CD4-positive, alpha-beta T cell treated with Interferon alpha-2 for 1 hour (primary cell): ENCODE measurements around the gene CTSD.
"Not testable (repeated sequence)": the region's sequence is repeated elsewhere in the genome, so short reads cannot be mapped to it uniquely, and the experiment has no call there.

ENCODE experiments used
- DNase-seq, 2 donors: peaks; one replicate each; pipeline ENCODE4 v3.0.0-alpha.2; 2020 to 2022

The CTSD gene

GRCh38 chr11:1763796-1764661 is at the start of gene CTSD:
Gene CTSD (minus strand): TSS chr11:1763927. CDS start chr11:1763859, 68 bp downstream.
- DNase-seq, result peak; percentile 82 to 89

DNA sequence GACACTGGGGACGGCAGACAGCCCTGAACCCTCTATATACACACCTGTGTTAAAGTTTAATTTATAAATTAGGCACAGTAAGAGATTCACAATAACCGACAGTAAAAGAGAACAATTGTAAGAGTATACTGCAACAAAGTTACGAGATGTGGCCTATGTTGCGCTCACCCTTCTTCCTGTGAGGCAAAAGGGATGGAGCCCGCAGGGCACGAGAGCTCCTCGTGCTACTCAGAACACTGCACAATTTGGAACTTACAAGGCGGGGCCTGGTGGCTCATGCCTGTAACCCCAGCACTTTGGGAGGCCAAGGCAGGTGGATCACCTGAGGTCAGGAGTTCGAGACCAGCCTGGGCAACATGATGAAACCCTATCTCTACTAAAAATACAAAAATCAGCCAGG is 49.6 kb upstream of the CTSD start:
- DNase-seq, result not testable (repeated sequence)

DNA sequence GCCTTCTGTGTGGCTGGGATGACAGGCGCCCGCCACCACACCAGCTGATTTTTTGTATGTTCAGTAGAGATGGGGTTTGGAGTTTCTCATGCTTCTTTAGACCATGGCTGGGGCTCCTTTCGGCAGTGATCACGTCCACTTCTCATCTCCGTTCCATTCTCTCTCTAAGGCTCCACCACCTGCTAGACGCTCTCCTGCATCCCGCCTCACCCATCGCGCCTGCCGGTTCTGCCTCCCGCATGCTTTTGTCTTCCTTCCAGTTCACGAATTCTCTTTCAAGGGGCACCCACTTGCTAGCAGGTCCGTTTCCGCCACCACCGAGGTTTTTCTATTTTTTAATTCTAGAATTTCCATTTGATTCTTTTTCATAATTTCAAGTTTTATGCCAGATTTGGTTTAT is 49.1 kb upstream of the CTSD start:
- DNase-seq, result no peak

- DNase-seq, result no peak
These were observed 48.5 kb upstream of the CTSD start for GRCh38 chr11:1812274-1812673.

DNA sequence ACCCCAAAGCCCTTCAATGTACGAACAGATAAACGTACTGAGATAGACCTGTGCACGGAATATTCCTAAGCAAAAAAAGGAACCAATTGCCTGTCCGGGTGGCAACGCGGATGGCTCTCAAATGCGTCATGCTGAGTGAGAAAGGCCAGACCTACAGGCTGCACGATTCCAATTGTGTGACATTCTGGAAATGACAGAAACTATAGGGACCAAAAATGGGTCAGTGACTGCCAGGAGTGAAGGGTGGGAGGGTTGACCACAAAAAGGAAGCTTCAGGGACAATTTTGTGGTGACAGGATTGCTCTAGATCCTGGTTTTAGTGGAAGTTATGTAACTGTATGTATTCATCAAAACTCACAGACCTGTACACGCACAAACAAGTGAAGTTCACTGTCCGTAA is 47.0 kb upstream of the CTSD start:
- peak in 1 of 2 donors; percentile 27 for DNase-seq

DNA sequence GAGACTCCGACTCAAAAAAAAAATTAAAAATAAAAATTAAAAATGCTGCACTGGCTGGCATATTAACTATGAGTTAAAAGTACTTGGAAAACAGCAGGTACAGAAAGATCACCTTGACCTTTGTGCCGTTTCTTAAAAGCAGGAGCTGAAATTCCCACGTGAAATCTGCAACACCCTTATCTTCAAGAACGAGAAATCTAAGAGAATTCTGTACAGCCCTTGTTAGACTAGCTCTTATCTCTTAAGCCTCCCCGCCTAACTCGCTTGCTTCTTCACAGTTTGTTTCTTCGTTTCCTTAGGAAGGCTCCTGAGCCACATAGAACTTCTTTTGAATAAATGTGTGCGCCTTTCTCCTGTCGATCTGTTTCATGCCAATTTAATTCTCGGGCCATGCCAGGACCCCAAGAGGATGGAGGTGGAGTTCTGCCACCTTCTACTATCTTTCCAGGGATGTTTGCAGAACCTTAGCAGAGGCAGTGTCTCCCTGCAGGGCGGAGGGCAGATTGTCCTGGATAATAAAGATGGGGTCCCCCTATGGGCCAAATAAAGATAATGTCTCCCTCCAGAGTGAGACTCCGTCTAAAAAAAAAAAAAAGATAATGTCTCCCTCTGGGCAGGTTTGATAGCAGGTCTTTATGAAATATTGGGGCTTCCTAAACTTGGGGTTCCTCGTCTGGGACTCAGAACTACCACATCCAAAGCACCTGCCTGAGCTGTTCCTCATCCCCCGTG is 43.7 kb upstream of the CTSD start:
- DNase-seq, result no peak

GRCh38 chr11:1805525-1805924 is 41.8 kb upstream of the CTSD start:
- DNase-seq, result no peak

GRCh38 chr11:1803835-1804519 is 40.2 kb upstream of the CTSD start:
- DNase-seq, result not testable (repeated sequence)

DNA sequence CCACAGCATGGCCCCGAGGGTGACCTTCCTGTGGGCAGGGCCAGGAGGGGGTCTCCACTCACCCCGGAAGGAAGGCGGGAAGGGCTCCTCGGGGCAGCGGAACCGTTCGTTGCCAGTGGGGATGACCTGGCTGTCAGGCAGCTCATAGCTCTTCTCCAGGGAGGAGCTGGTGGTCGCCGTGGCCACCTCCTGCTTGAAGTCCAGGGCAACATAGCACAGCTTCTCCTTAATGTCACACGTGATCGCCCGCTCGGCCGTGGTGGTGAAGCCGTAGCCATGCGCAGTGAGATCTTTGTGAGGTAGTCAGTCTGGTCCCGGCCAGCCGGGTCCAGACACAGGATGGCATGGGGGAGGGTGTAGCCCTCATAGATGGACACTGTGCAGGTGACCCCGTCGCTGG is 39.5 kb upstream of the CTSD start:
- no peak for DNase-seq

DNA sequence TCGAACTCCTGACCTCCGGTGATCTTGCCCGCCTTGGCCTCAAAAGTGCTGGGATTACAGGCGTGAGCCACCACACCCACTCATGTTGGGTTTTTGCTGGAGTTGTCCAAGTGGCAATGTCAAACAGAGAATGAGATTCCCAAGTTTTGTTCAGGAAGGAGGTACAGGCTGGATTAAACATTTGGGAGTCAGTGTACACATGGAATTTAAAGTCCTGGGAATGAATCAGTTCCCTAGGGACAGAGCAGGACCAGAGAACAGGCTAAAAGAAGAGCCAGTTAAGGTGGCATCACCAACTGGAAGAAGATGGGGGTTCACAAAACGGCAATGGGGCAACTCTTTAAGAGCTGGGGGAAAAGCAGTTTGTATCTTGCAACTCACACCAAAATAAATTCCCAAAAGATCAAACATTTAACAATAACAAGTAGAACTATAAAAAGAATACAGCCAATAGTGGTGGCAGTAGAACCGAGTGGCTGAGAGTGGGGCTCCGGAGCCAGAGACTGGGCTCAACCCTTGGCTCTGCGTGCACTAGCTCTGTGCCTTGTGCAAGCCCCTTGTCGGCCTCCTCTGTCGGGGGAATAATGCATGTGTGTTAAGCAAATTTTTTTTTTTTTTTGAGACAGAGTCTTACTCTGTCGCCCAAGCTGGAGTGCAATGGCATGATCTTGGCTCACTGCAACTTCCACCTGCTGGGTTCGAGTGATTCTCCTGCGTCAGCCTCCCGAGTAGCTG is 33.8 kb upstream of the CTSD start:
- DNase-seq, result no peak

- DNase-seq, result no peak
These were observed 32.8 kb upstream of the CTSD start for GRCh38 chr11:1796413-1797011.

GRCh38 chr11:1793081-1793480 is 29.4 kb upstream of the CTSD start:
- DNase-seq, result no peak

- DNase-seq, result peak in 1 of 2 donors; percentile 24
These were observed 28.7 kb upstream of the CTSD start for GRCh38 chr11:1792461-1792860.

GRCh38 chr11:1791912-1792311 is 28.2 kb upstream of the CTSD start:
- no peak for DNase-seq

GRCh38 chr11:1786466-1786865 is 22.7 kb upstream of the CTSD start:
- DNase-seq, result no peak

DNA sequence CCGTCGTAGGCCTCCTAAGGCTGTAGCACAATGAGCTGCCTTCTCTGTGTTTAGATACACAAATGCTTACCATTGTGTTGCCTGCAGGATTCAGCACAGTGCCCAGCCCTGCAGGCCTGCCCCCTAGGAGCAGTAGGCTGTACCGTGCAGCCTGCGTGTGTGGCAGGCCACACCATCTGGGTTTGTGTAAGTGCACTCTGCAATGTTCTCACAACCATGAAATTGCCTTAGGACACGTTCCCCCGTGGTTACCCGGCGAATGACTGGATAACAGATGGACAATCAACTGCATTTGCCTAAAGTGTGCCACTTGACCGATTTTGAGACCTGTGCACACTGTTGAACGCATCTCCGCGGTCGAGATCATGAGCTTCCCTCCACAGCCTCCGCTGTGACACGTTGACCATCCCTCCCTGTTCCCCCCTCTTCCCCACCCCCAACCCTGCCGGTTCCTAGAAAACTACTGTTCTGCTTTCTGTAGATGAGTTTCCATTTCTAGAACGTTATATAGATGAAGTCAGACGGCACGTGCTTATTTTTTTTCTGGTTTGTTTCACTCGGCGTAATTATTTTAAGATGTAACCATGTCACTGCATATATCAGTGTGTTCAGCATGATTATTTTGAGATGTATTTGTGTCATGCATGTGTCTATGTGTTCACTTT is 22.2 kb upstream of the CTSD start:
- peak in 1 of 2 donors; percentile 70 for DNase-seq

GRCh38 chr11:1784761-1785650 is 21.3 kb upstream of the CTSD start:
- DNase-seq, result no peak

DNA sequence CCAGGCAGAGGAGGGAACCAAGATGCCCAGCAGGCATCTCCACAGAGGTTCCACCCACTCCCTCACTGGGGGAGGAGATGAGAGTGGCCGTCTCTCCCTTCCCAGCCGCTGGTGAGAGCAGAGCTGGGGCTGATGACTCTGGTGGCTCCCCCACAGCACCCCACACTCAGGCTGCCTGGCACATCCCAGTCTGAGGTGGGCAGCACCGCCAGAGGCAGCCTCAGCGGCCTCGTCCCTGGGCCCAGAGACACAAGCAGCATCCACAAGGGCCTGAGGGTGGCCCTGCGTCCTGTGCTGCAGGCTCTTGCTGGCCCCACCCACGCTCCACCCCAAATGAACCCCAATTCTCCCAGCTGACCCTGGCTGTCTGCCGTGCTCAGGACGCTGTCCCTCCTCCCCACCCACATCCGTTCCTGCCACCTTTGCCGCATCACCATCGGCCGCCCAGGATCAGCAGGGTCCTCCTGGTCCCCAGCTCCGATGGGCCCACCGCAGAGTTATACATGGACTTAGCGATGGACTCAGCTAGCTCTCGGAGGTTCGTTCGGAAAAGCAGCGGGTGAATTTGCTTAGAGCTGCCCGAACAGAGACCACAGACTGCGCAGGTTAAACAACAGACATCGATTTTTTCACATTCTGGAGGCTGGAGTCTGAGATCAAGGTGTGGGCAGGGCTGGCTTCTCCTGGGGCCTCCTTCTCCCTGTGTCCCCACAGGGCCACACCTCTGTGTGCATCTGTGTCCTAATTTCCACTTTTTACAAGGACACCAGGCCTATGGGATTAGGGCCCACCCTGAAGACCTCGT is 20.2 kb upstream of the CTSD start:
- no peak for DNase-seq

DNA sequence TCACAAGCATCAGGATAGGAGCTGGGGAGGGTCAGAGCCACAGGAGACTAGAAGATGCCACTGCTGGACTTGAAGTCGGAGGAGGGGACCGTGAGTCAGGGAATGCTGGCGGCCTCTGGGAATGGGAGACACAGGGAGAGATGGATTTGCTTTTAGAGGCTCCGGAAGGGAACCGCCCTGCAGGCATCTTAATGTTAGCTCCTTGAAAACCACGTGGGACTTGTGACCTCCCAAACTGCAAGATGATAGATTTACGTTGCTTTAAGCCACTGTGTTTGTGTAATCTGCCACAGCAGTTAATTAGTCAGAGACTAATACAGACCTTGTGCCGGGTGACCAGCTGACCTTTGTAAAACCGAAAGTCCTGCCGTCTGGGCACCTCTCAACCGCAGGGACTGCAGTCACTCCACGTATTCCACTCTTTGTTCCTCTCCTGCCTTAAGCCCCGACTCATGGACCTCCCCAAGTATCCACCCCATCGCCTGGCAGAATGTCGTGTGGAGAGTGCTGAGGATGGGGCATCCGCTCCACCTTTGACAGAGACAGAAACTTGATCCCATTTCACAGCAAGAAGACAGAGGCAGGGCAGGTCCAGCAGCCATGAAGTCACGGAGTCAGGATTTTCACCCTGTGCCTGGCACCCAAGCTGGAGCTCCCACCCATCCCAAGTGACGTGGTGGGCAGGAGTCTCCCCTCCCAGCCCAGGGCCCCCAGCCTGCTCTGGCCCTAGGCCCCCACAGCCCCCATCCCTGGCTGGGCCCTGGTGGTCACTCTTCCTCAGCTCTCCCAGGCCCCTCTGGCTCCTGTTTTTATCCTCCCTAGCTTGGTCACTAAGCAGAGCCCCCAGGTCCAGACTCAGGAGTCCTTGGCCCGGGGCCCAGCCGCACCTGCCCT is 19.4 kb upstream of the CTSD start:
- DNase-seq, result peak in 1 of 2 donors; percentile 60
